ENCODE data around the gene AKAP11. TPM values are rescaled to one million over a fixed set of nuclear protein-coding genes. Genes with fewer than 3 reads are reported as not detected.
"Not testable (repeated sequence)": the region's sequence is repeated elsewhere in the genome, so short reads cannot be mapped to it uniquely, and the experiment has no call there.

AKAP11 gene
- total RNA-seq (10 to 100 TPM; 27.5 to 41.0 (median 34.6) TPM), polyA plus RNA-seq (10 to 100 TPM in 1 of 2 donors, 1 to 10 TPM in 1; 10.0 to 16.4 TPM)
- long read RNA-seq, donor 1, partial matches to known transcripts = 4 of 46 reads
- long read RNA-seq, donor 1, other reads (novel, unspliced or antisense) = 42 of 46 reads
- long read RNA-seq, donor 2, partial matches to known transcripts = 22 of 22 reads
- long read RNA-seq, donor 2, other reads (novel, unspliced or antisense) = 0 of 22 reads
- long read RNA-seq, donor 3, partial matches to known transcripts = 1 of 2 reads
- long read RNA-seq, donor 3, other reads (novel, unspliced or antisense) = 1 of 2 reads

GRCh38 chr13:42272115-42272803 lies at the start of gene AKAP11:
TSS of gene AKAP11 (plus strand) at chr13:42272152. CDS start at chr13:42286349, 14,197 bp downstream.
- TF ChIP-seq EP300 (IDR thresholded peaks at IDR 0.05) (no peak), CTCF (IDR thresholded peaks at IDR 0.05) (no peak), POLR2A (IDR thresholded peaks at IDR 0.05) (peak; percentile 21)
- Histone ChIP-seq H3K4me3 (peak within 1 kb of the TSS; percentile 97), H3K27ac (peak within 1 kb of the TSS; percentile 78 to 88), H3K27me3 (no peaks in the 10 kb centered on the region), H3K36me3 (no peaks in the 10 kb centered on the region), H3K4me1 (ENCODE audit: insufficient read depth) (peaks cover 7% of the 10 kb centered on the region), H3K9me3 (no peaks in the 10 kb centered on the region)
- no peak for DNase-seq
- intact Hi-C loops (cut with DNase I) = no loop called here
- WGBS, 3 donors = 0 to 1% (median 0%) methylated on average over 39 to 59 of the region's 59 CpGs

- no peak overlapping the region for H3K27ac ChIP-seq
- no peak overlapping the region for H3K4me3 ChIP-seq
- no peaks in the 10 kb centered on the region for H3K9me3 ChIP-seq
- H3K4me1 ChIP-seq (ENCODE audit: insufficient read depth) = no peaks in the 10 kb centered on the region
- intact Hi-C loops (cut with DNase I) = no loop called here
- TF ChIP-seq CTCF (IDR thresholded peaks at IDR 0.05) (no peak), EP300 (IDR thresholded peaks at IDR 0.05) (no peak), POLR2A (IDR thresholded peaks at IDR 0.05) (no peak)
- no peaks in the 10 kb centered on the region for H3K27me3 ChIP-seq
- WGBS, 3 donors = 93 to 97% (median 94%) methylated on average over 4 of the region's 4 CpGs
- no peak for DNase-seq
- no peaks in the 10 kb centered on the region for H3K36me3 ChIP-seq
These were observed 48.3 kb upstream of the AKAP11 start for GRCh38 chr13:42223681-42224080.

GRCh38 chr13:42225051-42225450 lies 46.9 kb upstream of the AKAP11 start:
- Histone ChIP-seq H3K36me3 (no peaks in the 10 kb centered on the region), H3K4me1 (ENCODE audit: insufficient read depth) (no peaks in the 10 kb centered on the region), H3K9me3 (no peaks in the 10 kb centered on the region), H3K4me3 (no peak overlapping the region), H3K27ac (no peak overlapping the region), H3K27me3 (no peaks in the 10 kb centered on the region)
- no peak for DNase-seq
- 96 to 100% (median 99%) methylated on average over 2 of the region's 2 CpGs for WGBS, 3 donors
- no peak for TF ChIP-seq POLR2A (IDR thresholded peaks at IDR 0.05)
- intact Hi-C loops (cut with DNase I) = no loop called here

- H3K9me3 ChIP-seq; H3K27ac ChIP-seq; H3K4me3 ChIP-seq; H3K36me3 ChIP-seq; intact Hi-C loops (cut with DNase I); H3K27me3 ChIP-seq; DNase-seq; H3K4me1 ChIP-seq (ENCODE audit: insufficient read depth): not testable (repeated sequence)
- 97 to 98% (median 97%) methylated on average over 5 of the region's 5 CpGs for WGBS, 3 donors
These were observed 45.2 kb upstream of the AKAP11 start for GRCh38 chr13:42226759-42227158.

- H3K9me3 ChIP-seq = no peaks in the 10 kb centered on the region
- no peaks in the 10 kb centered on the region for H3K36me3 ChIP-seq
- H3K27me3 ChIP-seq = no peaks in the 10 kb centered on the region
- H3K27ac ChIP-seq = no peak overlapping the region
- H3K4me1 ChIP-seq (ENCODE audit: insufficient read depth) = no peaks in the 10 kb centered on the region
- DNase-seq = no peak
- no peak for TF ChIP-seq EP300 (IDR thresholded peaks at IDR 0.05)
- TF ChIP-seq POLR2A (IDR thresholded peaks at IDR 0.05) = no peak
- no peak for TF ChIP-seq CTCF (IDR thresholded peaks at IDR 0.05)
- H3K4me3 ChIP-seq = no peak overlapping the region
- intact Hi-C loops (cut with DNase I) = no loop called here
- 86 to 100% (median 89%) methylated on average over 1 of the region's 1 CpG for WGBS, 3 donors
These were observed 43.4 kb upstream of the AKAP11 start for GRCh38 chr13:42228527-42228926.

Data from ovary (tissue), 10 donors.